Daoy (cell line): ENCODE results near the gene RHBDD1. TPM values are rescaled to one million over a fixed set of nuclear protein-coding genes. Genes with fewer than 3 reads are reported as not detected.

Experiments used
- DNase-seq: peaks from one replicate; pipeline ENCODE4 v3.0.0-alpha.2; 2015; ENCODE audit warnings: low read depth
- total RNA-seq: library from RNA; depleted of rRNA; stranded (reverse); fragments of >200 nt; shearing (Covaris generic); gene quantifications from 2 replicates; pipeline ENCODE4 v1.2.3, GENCODE V29; 2014

Gene RHBDD1
- total RNA-seq, 1 experiment from 2014 or later: 4.3 TPM

GRCh38 chr2:226915846-226916360 is 80.0 kb downstream of the RHBDD1 start:
- DNase-seq: no peak

DNA sequence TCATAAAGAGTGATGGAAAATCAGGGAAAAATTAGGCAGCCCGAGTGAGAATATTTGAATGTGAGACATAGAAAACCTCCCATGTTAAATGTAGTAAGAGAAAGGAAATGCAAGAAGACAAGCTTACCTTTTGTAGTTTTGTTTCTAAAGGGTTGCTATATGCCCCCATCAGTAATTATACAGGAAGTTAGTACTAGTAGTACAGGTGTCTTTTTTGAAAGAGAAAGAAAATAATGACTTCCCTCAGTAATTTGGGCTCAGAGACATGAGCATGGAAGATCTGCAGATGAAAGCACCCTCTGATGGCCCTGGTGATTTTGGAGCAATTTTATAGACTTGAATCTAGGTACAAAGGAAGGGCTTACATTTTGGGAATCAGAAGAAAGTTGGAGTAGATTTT is 80.8 kb downstream of the RHBDD1 start:
- no peak for DNase-seq

- no peak for DNase-seq
Measured at GRCh38 chr2:226932443-226932842, 96.6 kb downstream of the RHBDD1 start.

GRCh38 chr2:226934546-226935201 is 98.8 kb downstream of the RHBDD1 start:
- no peak for DNase-seq

DNA sequence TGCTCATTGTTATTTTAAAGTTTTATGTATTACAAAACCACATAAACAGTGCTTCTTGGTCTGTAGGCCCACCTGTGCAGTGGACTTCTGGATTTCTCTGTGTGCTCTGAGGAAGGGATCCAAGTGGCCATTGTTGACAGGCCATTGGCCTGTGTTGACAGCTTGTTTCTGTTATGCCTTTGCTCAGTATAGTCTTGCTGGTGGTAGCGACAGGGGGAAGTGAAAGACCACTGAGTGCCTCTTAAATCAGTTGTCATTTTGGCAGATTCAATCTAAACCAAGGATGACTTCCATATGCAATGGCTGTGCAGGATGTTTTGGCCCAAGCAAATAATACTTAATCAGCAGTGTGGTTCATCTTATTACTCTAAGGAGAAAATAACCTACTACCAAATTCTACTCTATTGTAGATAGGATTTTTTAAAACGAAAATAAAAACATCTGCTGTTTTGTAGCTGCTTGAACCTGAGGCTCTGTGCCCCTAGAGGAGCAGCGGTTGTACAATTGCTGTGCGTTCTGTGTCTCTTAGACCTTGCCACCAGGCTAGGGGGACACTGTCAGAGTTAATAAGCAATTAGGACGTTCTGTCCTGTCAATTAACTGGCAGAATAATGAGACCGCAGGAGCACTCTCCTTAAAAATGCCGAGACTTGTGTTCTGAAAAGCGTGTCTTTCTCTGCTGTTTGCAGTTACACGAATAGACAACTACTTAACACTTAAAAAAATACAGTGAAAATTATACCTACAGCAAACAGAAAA is 108.2 kb downstream of the RHBDD1 start:
- DNase-seq: no peak

DNA sequence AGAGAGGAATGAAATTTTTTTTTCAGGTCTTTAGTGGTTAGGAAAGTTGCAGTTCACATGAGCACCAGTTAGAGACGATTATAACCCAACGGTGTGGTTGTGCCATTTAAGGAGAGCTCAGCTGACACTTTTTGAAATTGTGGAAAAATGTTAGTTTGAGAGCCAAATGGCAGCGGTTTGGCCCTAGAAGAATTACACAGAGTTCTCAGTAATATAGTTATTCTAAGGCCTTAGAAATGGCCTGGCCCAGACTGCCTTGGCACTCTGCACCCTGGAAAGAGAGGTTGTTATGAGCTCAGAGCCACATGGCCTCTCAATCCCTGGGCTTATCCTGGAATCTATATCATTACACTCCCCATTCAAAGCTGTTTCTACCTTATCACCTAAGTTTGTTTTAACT is 117.4 kb downstream of the RHBDD1 start:
- no peak for DNase-seq

GRCh38 chr2:226953826-226954225 is 118.0 kb downstream of the RHBDD1 start:
- no peak for DNase-seq

DNA sequence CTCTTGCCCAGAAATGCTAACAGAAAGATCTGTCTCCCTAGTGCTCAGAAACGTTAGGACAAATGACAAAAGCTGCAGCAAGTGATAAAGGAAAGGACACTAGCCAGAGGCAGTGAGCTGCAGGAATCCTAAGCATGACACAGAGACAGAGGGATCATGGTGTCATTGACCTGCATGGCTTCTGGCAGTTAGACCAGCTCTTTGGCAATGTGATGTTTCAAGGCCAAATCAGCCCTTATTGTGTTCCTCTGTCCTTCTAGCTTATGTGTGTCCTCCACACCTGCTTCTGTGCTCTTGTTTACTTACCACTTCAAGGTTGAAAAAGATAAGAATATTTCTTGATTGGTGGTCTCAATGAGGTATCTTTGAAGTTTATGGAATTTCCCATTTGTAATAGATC is 120.8 kb downstream of the RHBDD1 start:
- DNase-seq: no peak

DNA sequence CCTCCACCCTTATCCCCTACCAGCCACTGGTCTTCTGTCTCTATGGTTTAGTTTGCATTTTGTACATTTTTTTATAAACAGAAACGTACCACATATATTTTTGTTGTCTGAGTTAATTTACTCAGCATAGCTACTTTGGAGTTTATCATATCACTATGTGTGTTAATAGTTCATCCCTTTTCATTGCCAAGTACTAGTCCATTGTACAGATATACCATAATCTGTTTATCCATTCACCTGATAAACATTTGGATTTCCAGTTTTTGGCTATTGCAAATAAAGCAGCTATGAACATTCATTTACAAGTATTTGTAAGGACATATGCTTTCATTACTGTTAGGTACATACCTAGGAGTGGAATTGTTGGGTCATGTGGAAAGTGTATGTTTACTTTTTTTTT is 123.6 kb downstream of the RHBDD1 start:
- DNase-seq: no peak

GRCh38 chr2:226962176-226962773 is 126.4 kb downstream of the RHBDD1 start:
- DNase-seq: no peak

DNA sequence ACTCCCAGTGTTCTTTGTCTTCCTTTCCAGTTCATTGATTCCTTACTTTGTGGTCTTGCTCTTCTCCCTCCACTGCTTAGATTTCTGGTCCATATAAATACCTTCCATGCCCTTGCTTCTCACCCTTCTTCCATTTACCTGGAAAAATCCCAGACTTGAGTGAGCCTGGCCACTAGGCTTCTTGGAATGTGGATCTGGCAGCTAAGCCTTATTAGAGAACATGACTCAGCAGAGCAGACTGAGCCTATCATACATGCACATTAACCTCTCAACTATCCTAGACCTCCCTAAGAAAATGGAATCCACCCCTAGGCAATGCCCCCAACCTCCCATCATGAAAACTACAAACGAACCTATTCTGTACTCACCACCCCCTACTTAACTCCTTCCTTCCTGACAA is 127.7 kb downstream of the RHBDD1 start:
- peak; percentile 22 for DNase-seq

DNA sequence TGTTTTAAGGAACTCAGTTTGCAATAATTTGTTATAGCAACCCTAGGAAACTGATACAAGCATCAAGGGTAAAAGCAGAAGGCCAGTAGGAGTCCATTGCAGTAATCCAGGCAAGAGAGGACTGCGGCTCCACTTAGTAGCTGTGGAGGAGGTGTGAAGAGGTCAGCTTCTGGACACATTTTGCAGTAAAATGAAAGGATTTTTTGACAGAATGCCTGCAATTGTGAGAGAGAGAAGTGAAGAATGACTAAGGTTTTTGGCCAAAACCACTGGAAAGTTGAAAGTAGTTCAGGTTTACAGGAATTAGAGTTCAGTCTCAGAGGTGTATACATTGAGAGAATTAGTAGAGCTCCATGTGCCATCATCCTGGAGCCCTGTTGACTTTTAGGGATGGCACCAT is 129.5 kb downstream of the RHBDD1 start:
- DNase-seq: no peak

GRCh38 chr2:226969417-226970080 is 133.7 kb downstream of the RHBDD1 start:
- no peak for DNase-seq

- no peak for DNase-seq
Measured at GRCh38 chr2:226970362-226970761, 134.5 kb downstream of the RHBDD1 start.

GRCh38 chr2:226971084-226971483 is 135.2 kb downstream of the RHBDD1 start:
- no peak for DNase-seq

DNA sequence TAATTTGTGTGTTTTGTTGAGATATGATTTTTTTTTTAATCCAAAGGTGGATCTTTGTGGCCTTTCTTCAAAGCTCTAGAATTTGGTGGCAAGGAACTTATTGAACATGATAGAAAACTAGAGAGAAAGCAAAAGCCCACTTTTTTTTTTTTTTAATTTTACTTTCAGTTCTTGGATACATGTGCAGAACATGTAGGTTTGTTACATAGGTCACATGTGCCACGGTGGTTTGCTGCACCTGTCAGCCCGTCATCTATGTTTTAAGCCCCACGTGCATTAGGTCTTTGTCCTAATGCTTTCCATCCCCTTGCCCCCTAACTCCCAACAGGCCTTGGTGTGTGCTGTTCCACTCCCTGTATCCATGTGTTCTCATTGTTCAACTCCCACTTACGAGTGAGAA is 135.9 kb downstream of the RHBDD1 start:
- no peak for DNase-seq

DNA sequence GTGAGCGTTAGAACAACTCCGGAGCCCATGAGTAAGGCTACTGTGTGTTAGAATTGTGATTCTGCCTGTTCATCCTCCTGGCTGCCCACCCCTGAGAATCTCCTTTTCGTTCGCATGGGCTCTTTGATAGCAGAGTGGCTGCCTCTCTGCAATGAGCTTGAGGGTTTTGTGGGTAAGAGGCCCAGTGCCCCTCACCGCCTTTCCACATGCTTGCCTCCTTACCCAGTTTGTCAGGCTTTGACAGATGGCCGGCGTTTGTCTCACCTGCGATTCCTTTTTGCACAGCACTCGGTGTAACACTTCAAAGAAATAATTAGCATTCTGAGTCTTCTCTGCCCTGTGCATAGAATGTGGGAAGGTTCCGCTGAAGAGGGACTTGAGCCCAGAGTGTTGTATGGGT is 138.0 kb downstream of the RHBDD1 start:
- DNase-seq: no peak

- DNase-seq: no peak
Measured at GRCh38 chr2:226977775-226978190, 141.9 kb downstream of the RHBDD1 start.

GRCh38 chr2:226978300-226978699 is 142.4 kb downstream of the RHBDD1 start:
- DNase-seq: no peak

DNA sequence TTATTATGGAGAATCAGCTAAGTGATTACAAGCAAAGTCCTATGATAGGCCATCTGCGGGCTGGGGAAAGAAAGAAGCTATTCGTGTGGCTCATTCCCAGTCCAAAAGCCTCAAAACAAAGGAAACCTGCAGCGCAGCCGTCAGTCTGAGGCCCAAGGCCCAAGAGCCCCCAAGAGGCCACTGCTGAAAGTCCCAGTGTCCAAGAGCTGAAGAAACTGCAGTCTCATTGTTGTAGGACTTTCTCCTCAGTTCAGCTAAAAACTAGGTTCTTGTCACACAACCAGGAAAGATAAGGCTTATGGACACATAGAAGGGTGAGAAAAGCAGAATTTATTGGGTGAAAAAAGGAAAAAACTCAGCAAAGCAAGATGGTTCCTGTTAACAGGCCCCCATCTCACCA is 143.2 kb downstream of the RHBDD1 start:
- no peak for DNase-seq

DNA sequence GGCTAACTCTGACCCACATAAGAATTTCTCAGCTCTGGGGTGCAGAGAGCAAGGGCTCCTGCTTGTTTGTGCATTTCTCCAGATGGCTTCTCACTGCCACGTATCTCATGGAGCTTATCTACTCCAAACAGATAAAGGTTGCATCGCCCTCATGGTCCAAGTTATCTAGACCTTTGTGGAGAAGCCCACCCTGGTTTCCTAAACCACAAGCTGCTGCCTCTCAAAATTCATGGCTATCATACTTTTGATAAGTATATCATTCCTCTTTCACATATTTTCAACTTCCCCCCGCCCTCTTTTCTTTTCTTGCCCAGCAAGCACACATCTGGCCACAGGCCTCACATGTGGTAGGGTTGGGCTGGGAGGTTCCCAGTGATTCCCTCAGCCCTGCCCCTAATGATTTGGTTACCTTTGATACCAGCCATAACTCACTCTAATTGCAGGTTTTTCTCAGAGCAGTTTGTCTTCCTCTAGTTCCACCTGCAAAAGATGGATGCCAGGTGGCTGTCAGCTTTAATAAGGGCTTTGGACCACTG is 146.0 kb downstream of the RHBDD1 start:
- DNase-seq: no peak
